ENCODE data around the gene RTN4R.
A peak's percentile ranks its signal among the peaks of the same experiment; 100 is the strongest.
"Not testable (repeated sequence)": the region's sequence is repeated elsewhere in the genome, so short reads cannot be mapped to it uniquely, and the experiment has no call there.

RTN4R gene

DNA sequence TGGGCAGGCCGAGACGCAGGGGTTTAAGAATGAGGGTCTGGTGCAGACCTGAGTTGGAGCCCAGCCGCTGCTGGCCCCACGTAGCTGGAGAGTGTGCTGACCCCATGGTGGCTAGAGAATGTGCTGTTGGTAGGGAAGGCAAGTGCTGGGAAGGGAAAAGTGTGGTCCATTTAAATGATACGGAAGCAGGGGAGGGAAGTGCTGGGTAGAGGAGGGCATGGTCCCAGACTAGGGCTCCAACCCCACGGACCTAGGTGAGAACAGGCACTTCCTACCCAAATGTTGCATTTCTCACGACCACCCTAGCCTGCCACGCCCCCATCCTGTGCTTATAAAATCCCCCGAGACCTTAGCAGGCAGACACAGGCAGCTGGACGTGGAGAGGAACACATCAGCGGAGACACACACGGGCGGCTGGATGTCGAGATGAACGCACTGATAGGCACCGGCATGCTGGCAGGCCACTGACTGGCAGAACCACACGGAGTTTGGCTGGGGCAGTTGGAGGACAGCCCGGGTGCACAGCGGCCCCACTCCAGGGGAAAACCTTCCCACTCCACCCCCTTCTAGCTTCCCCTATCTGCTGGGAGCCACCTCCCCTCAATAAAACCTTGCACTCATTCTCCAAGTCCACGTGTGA is 18.8 kb upstream of the RTN4R start:
- not testable (repeated sequence) for DNase-seq

DNA sequence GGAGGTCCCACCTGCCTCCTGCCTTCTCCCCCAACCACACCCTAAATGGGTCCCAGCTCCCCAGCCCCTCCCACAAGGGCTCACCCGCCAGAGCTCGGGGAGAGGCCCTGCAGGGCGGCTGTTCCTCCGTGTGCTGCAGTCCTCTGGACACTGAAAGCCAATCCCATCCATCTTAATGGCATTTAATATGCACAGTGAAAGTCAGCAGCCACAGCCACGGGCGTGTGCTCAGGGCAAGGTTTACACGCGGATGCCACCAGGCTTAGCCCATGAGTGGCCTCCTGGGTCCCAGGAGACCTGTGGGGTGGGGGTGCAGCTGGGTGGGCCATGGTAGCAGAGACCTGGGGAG is 18.2 kb upstream of the RTN4R start:
- not testable (repeated sequence) for DNase-seq

DNA sequence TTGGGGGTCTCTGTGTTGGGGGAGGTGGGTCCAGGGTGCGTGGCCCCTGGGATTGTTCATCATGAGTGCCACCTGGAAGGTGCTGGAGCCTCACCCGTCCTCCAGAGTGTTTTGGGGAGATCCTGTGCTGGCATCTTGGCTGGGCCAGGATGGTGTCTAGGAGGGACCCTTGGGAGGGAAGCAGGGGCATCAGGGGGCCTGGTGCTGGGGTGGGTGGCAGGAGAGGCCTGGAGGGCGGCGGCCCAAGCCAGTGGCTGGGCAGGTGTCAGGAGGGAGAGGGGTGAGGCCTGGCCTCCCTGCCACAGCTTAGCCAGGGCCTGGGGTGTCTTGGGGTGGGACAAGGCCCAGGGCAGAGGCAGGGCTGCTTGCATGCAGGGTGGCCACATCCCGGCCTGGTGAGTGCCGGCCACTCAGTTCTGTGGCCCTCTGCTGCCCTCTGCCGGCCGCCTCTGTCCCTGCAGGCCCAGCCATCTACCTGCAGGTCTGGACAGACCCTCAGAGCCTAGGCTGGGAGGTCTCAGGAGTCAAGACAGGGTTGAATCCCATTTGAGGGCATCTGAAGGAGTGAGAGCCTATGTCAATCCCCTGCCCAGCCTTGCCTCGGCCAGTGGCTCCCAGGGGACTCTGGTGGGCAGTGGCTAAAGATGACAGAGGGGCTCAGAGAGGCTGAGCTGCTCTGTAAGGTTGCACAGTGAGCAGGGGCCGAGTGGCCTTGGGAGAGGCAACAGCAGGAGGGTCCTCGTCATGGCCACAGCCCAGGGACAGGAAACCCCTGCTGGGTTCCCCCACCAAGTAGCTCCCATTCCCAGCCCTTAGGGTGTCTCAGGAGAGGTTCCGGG is 17.6 kb upstream of the RTN4R start:
- peak; percentile 46 for DNase-seq

DNA sequence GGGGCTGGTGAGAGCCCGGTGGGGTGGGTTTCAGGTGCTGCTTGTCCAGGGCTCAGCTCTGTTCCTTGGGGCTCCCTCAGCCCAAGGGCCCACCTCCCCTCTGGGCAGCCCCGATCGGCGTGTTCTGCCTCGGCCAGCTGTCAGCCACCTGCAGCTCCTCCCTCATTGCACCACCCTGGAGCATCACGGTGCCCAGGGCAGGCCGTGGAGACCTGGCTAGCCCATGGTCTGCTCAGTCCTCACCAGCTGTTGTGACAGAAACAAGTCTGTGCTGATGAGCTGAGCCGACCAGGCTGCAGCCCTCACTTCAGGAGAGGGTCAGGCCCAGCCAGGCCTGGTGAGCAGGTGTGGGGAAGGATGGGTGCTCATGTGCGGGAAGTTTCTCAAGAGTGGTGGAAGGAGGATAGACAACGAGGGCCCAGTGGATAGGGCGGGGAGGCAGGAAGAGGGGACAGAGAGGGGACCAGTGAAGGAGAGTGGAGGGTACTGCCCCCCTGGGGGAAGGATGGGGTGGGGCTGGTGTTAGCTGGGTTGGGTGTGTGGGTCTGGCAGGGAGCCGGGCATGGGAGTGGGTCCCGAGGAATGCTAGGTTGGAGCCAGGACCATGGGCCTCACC is 16.5 kb upstream of the RTN4R start:
- DNase-seq, result no peak

DNA sequence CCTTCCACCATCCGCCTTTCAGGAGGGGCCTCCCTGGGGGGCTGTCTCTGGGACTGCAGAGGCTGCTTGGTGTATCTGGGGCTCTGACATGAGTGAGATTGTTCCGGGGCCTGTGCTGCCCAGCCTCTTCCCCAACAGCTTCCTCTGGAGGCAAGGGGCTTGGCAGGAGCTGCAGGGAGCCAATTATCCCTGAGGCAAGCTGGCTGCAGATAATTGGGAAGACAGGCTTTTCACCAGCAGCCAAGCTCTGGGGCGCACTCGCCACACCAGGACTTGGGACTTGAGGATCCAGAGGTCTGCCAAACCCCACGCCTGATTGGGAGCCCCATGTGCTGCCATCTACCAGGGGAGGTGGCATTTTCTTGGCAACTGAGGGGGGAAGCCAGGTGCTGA is 15.6 kb upstream of the RTN4R start:
- no peak for DNase-seq

DNA sequence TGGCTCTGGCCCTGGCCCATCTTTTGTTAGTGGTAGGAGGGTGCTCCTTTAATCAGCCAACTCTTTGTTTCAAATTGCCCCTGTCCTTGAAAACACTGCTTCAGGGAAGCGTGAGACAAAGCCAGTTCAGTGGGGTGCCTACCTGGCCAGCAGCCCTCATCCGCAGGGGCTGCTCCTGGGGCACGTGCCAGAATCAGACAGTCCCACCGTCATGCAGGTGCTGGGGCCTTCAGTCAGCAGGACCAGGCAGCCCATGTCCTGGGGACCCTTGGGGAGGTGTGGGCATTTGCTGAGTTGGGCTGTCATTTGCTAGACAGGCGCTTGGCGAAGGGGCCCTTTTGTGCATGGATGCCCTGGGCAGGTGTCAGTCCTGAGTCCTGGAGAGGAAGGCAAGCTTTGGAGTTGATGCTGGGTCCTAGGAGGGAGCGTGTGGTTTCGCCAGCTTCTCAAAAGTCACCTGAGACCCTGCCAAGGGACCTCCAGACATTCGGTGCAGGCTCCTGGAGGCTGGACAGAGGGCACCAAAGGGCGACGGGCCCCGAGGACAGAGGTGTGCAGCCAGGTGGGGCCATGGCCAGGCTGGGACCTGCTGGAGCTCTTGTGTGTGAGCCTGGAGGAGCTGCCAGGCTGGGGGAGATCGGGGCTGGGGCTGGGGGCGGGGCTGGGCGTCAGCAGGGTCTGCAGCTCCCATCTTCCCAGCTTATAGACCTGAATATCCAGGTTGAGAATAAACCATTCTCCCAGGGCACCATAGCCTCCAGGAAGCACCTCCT is 15.0 kb upstream of the RTN4R start:
- no peak for DNase-seq

DNA sequence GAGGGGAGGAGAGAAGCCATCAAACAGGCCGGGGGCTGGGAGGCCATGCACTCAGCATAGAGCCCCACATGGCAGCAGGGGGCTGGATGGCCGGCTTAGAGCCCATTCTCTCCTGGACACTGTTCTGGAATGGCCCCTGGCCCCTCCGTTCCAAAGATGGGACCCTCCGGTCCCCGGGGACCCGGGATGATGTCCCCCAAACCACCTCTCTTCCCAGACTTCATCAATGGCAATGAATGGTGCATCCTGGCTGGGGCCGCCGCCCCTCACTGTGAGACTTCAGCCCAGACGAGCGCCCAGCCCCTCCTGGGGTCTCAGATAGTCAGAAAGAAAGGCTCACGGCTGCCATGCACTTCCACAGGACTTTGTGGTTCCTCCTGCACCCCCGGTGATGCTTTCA is 13.8 kb upstream of the RTN4R start:
- DNase-seq, result no peak

DNA sequence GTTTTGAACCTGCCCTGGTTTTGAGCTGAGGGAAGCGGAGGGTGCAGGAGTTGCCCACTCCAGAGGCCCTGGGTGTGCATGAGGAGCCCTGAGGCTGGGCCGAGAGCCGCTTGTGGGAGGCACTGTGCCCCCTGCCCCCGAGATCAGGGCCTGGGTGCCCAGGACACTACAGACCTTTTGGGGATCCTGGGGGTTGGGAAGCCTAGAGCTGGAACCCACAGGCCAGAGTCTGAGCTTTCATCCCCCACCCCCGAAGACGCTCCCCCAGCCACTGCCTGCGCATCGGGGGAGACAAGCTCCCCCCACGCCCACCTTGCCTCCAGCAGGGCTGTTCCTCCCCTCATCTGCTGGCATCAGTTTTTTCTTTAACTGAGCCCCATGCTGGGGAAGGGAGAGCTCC is 13.4 kb upstream of the RTN4R start:
- not testable (repeated sequence) for DNase-seq

DNA sequence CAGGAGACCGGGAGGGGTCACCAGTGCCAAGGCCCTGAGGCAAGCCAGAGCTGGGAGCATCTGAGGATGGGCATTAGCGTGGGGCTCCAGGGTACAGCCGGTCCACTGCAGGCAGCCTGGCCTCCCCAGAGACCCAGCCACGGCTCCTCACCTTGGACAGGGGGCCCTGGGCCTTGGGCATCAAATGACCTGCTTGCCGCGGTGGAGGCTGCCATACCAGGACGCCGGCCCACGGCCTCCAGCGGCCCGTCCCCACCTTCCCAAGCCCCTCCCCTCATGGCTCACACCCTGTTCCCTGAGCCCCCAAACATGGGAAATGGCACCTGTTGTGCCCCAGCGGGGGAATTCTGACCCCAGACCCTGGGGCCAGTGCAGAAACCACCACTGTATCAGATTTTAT is 12.7 kb upstream of the RTN4R start:
- DNase-seq, result no peak

DNA sequence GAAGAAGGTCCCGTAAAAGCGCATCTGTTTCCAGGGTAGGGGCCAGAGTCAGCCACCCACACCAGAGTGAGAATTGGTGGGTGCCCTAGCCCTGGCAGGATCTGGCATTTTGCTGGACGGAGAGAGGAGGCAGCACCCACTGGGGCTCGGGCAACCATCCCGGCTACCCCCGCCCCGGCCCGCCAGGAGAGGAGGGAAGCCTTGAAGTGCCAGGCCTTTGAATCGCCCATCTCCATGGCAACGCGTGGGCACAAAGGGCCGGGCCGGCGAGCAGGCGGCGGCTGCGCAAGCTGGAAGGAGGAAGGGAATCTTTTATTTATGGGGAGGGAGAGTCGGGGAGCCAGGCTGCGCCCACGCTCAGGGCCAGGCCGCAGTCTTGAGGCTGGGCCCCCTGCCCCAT is 12.0 kb upstream of the RTN4R start:
- DNase-seq, result not testable (repeated sequence)

DNA sequence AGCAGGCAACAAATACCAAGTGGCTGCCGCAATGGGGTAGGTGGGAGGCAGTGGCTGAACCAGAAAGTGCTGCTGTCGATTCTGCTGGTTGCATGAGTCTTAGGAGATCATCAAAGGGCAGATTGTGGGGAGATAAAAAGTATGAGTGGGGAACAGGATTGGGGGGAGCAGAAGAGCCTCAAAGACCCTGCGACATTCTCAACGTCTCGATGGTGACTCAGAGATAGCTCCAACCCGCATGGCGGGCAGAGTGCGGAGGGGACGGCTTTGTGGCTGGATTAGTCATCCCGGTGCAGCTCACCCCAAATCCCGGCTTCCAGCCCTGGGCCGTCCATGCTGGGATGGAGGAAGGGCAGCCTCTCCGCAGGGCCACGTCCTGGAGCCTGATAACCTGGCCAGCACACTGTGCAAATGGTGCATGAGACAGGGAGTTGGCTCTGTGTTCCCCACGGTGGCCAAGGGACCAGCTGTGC is 11.6 kb upstream of the RTN4R start:
- no peak for DNase-seq

DNA sequence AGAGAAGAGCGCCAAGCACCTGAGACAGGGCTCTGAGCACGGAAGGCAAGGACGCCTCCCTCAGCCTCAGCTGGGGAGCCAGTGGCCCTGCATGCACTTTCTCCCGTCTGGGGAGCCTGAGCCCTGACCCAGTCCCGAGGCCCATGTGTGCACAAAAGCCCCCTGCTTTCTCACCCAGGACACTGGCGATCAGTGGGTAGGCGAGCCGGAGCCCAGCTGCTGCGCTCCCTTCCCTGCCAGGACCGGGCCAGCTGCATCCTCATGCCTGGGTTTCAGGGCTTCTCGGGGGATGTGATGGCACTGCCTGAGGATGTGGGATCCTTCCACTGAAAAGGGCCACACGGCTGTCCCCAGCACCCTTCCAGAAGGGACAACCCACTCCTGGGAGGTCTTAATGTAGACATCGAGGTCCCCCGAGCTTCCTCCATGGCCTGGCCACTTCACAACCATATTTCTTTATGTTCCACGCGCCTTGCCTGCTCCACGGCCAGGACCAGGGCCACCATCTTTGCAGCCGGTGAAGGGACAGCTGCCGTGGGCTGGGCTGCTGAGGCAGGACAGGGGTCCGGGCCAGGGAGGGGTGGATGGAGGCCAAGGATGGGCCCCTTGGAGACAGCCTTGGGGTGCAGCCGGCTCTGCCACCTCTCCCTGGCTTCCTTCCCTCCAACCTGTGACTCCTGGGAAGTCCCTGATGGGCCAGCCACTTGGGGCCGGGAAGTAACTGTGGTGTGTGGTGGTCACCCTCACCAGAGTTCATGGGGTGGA is 10.8 kb upstream of the RTN4R start:
- not testable (repeated sequence) for DNase-seq

DNA sequence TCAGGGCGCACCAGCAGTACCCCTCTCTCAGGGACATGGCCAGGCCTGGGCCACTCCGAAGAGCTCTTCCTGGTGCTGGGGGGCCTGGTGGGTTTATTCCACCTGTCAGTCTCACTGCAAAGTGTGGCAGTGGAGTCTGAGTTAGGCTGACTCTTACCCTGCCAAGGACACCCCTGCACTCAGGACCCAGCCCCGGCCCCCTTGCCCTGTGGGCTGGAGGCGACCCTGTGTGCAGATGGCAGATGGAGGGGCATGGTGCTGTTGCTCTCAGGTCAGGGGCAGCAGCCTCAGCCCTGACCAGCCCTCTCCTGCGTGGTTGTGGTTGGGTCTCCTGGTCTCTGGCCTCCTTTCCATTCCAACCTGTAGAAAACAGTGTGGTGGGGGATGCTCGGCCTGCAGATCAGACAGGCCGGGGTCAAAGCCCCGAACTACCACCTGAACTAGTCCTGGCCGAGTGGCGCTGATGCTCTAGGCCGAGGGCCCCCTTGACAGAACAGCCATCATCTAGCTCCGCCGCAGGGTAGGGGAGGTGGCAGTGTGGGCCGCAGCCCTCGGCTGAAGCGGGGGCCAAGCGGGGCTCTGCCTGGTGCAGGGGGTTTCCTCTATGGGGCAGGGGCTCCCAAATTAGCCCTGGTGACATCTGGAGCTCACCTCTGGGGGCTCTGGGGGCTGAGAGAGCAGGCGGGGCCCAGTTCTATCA is 10.0 kb upstream of the RTN4R start:
- not testable (repeated sequence) for DNase-seq

DNA sequence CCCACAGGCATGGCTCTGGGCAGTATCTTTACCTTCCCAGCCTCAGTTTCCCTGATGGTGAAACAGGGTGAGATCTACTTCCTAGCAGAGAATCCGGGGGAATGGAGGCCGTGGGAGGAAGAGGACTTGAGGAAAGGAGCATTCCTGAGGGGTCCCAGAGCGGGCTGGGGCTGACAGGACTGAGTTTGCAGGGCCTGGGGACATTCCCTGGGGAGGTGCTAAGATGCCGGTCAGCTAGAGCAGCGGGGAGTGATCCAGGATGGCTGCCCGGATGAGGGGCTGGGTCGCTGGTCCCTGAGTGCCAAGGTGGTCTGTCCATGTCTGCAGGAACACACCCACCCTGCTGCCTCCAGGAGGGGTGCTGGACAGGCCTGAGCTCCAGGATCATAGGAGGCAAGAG is 8.3 kb upstream of the RTN4R start:
- no peak for DNase-seq

DNA sequence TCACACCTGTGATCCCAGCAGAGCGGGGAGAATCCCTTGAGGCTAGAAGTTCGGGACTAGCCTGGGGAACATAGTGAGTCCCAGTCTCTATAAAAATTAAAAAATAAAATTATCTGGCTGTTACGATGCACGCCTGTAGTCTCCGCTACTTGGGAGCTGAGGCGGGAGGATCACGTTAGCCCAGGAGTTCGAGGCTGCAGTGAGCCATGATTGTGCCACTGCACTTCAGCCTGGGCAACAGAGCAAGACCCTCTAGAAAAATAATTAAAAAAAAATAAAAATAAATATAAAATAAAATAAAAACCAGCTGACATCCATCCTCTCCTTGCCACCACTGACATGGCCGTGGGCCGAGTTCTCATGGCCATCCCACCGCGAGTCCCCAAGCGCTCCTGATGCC is 7.7 kb upstream of the RTN4R start:
- DNase-seq, result no peak

DNA sequence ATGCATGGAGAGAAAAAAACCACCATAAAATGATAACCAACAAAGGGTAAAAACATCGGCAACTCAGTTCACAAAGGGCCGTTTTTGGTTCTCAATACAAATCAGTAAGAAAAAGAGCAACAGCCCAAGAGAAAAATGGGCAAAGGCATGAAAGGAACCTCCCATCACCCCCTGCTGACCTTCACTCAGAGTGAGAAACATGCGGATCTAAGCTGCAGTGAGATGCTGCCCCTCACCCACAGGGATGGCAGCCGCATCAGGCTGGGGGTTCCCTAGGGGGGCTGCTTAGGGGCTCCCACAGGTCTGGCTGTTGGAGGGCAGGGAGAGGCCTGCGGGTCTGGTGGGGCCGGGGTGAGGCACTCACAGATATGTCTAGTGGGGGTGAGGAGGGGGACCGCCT is 7.2 kb upstream of the RTN4R start:
- not testable (repeated sequence) for DNase-seq

DNA sequence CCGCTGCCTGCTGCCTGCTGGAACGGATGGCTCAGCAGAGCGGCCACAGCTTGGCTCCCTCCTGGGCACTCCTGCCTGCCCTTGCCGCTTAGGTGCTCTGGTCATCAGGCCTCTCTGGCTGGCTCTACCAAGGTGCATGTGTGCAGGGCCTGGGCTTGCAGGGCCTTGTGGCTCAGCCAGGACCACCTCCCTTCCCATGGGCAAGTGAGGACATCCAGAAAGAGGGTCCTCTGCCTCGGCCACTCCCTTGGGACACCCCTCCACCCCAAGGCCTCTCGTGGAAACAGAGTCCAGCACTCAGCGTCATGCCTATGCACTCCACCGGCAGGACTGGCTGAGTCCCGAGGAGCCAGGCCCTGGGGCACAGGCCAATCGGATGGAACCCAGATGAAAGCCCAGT is 6.3 kb upstream of the RTN4R start:
- not testable (repeated sequence) for DNase-seq

DNA sequence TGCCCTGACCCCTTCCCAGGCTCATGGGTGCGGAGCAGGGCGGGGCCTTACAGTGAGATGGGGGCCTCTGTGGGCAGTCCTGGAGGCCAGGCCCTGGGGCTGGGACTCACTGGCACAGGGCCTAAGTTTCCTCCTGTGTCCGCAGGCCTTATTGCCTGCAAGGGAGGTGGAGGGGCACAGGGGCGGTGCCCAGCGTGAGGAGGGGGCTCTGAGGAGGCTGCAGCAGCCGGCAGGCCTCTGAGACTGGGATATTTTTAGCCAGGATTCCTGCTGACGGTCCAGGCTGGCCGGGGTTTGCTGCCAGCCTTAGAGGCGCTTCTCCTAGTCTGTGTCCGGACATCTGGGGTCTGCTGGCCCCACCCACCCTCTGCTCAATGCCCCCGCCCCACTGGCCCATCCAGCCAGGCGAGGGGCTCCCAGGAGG is 5.7 kb upstream of the RTN4R start:
- DNase-seq, result no peak

DNA sequence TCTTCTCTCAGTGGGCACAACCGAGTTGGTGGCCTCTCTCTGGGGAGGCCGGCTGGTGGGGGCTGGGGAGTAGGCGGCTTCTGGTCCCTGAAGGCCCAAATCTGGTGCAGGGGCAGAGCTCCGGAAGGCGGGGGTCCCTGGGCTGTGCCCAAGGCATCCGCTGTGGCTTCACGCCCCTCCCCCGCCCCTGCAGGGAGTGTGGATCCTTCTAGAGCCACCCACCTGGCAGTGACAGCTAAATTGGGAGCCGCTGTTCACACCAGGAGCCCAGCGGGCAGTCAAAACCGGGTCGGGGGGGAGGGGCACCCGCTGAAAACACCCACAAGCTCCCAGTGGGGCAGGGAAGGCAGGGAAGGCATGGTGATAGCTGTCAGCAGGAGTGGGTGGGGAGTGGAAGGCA is 4.6 kb upstream of the RTN4R start:
- DNase-seq, result no peak

DNA sequence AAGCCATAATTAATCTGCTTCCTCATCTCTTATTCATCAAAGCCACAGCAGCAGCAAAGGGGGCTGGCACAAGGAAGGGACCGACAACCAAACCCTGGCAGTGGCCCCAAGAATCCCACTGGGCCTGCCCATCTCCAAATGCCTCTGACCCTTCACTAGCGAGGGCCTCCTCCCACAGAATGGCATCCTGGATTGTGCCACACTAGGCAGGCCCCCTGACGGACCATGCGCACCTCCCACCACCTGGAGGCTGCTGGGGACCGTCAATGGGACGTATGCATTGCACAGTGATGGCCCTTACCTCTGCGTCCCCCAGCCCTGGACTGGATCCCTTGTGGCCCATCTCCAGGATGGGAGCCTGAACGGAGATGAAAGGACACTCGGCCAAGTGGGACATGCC is 4.1 kb upstream of the RTN4R start:
- DNase-seq, result no peak

Data from fibroblast of skin of scalp (primary cell).